ENCODE results near the gene PRKCH.
"Not testable (repeated sequence)": the region's sequence is repeated elsewhere in the genome, so short reads cannot be mapped to it uniquely, and the experiment has no call there.

The PRKCH gene

DNA sequence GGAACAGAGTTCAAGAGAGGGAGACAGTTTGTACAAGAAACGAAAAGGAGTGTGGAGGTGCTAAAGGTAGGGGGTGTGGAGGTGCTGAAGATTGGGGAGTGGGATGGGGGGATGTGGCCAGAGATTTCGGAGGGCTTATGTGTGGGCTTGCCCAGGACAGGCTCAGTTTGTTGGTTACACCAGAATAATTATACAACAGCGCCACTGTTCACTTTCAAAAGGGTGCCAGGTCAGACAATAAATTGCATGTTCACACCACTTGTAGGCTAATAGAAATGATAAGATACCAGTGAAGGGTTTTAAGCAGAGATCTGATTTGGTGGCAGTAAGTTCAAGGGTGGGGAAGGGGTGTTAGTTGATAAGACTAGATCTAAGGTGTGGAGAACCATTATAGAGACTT, 75.3 kb downstream of the PRKCH start:
- no peak for DNase-seq

DNA sequence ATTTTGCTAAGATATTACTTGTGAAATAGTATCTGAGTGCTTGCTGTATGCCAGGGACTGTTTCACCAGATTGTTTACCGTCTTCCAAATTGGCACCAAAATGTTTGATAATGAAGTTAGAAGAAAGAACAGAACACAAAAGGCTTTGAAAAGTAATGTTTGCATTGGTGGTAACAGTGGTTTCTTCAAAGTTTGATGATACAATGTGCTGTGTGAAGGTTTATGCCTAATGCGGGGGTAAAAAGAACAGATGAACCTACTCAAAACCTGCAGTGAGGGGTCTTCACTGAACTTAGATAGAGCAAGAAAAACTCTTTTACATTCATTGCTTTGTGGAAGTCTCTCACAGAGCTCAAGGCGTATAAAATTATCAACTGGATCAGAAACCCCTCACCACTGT, 76.2 kb downstream of the PRKCH start:
- no peak for DNase-seq

- DNase-seq: no peak
Measured at GRCh38 chr14:61398221-61398620, 76.8 kb downstream of the PRKCH start.

GRCh38 chr14:61399365-61399764, 78.0 kb downstream of the PRKCH start:
- DNase-seq: no peak

- no peak for DNase-seq
Measured at GRCh38 chr14:61401461-61401860, 80.1 kb downstream of the PRKCH start.

GRCh38 chr14:61403411-61403810, 82.0 kb downstream of the PRKCH start:
- DNase-seq: no peak

DNA sequence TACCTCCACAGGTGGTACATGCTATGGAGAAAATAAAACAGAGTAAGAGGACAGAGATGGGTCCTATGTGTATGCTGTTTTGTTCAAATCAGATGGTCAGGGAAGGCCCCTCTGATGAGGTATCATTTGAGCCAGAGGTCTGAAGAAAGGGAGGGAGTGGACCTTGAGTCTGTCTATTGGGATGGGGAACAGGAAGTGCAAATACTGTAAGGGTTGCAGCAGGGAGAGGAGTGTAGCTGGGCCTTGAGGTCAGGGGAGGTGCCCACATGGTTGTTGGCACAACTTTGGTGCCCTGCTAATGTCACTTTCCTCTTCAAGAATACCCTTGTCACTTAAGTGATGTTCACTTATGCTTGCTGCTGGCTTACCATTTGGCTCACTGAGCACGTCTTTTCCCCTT, 83.3 kb downstream of the PRKCH start:
- no peak for DNase-seq

GRCh38 chr14:61406198-61406597, 84.8 kb downstream of the PRKCH start:
- DNase-seq: no peak

DNA sequence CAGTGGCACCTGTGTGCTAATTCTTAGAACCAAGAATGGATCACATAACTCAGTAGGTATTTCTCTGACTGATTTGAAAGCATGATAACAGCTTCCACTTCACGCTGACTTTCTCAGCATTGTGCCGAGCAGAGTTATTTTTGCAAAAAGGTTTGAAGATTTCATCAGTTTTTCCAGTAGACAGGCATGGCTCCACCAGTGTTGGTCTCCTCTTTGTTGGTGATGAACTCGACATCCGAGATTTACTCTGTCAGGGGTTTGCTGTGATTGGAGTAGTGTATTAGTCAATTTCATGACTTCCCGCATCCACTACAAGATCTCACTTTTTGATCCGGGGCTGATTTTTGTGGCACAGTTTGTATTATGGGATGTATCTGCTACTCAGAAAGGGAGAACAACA, 85.3 kb downstream of the PRKCH start:
- DNase-seq: no peak

GRCh38 chr14:61408498-61408897, 87.1 kb downstream of the PRKCH start:
- no peak for DNase-seq

- DNase-seq: peak; percentile 56
Measured at GRCh38 chr14:61409782-61410181, 88.4 kb downstream of the PRKCH start.

- DNase-seq: not testable (repeated sequence)
Measured at GRCh38 chr14:61415934-61416333, 94.6 kb downstream of the PRKCH start.

GRCh38 chr14:61416591-61416990, 95.2 kb downstream of the PRKCH start:
- DNase-seq: no peak

DNA sequence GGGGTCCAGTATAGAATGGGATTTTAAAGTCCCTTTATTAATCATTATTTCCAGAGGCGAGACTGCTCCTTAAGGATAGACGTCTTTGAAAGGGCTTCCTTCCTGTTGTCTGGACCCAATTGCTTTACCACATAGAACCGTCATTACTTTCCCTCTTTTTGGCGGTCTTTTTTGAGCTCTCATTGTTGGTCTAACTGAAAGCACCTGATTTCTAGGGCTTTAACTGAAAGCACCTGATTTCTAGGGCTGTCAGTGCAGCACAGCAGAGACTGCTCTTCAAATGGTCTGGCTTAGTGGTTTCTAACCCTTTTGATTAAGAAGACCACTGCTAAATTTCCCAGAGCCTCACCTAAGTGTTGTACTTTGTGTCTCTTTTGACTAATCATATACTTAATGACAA, 95.8 kb downstream of the PRKCH start:
- DNase-seq: no peak

DNA sequence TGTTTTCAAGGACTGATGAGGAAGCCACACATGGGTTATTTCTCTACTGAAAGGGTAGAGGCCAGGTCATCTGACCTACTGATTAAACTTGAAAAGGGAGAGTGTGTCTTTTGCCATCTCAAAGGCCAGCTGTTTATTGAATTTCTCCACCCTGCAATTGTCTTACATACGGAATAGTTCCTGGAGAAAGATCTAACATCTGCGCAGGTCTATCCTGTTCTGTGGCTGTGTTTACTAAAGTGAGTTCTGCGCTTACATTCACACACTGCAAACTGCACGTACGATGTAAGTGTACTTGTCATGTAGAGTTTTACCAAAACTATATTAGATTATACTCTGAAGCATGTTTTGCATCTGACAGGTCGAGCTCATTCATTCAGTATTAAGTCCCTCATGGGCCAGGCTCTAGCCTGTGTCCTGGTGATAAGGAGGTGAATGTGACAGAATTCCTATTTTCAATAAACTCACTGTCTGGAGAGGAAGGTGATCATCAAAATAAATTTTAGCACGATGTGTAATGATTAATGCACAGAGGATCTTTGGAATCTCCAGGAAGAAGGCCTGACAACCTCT, 96.6 kb downstream of the PRKCH start:
- DNase-seq: no peak

DNA sequence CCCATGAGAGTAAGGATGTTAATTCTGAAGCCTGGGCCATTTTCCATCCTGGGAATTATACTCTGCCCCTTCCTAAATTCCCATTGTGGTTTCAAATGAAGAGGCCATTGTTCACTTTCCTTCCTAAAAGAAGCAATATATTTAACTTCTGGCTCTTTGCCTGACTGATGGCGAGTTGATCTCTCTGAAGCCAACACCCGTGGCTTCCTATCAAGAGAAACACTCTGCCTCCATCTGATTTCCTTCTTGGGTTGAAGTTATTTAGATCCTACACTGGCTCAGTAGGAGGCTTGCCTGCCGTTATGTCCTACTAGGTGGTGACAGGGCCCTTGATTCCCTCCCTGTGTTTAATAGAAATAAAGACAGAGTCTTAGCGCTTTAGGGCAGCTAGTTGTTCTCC, 97.4 kb downstream of the PRKCH start:
- no peak for DNase-seq

DNA sequence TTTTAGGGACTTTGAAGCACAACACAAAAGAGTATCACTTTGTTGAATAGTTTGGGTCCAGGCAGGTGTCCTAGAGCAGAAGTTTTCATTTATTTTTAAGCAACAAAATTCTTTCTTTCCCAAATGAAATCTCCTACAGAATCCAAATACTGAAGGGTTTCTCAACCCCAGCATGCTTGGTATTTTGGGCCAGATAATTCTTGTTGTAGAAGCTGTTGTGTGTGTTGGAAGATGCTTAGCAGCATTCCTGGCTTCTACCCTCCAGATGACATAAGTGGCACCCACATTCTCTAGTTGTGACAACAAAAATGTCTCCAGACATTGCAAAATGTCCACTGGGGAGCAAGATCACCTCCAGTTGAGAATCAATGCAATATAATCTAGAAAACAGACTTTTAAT, 97.8 kb downstream of the PRKCH start:
- no peak for DNase-seq

DNA sequence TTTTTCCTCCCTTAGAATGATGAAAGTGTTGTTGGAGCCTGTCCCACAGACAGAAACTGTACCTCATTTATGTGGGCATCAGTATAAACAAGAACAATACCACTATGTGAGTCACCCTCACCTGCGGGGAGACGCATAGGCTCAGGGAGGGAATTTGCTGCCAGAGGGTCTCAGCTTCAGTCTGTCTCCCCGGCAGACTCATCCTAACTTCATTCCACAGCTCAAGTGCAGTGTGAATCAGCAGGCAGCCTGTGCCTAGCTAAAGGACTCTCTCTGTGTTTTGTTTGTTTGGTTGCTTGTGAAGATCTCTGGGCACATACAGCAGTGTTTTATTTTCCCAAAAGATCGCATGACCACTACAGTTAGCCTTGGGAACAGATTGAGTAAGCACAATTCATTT, 98.9 kb downstream of the PRKCH start:
- DNase-seq: peak; percentile 62

DNA sequence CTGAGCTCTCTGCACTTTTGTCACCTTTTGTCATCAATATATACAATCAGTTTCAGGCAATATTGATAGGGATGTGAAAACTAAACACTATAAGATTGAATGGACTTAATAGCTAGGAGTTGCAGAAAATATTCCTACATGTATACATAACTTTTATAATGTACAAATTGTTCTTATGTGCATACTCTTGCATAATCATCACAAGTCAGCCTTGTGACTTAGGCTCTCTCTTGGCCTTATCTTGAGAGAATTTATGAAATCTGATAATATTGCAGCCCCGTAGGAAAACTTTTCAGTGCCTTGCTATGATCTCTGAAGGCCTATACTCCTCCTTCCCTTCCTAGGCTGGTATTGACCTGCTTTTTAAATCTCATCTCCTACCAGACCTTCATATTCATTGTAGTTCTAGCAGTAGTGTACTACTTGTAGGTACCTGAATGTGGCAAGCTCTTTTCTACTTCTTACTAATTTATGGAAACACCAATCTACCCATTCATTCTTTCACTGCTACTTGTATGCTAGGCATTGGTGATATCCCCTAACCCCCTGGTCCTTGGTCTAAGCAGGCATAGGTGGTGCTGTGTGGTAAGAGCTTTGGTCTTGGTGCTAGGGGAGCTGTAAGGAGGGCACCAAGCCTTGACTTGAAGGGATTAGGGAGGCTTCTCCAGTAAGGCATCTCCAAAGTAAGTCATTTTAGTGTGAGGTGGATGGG, 100.0 kb downstream of the PRKCH start:
- no peak for DNase-seq

- DNase-seq: no peak
Measured at GRCh38 chr14:61426048-61426447, 104.7 kb downstream of the PRKCH start.

- DNase-seq: no peak
Measured at GRCh38 chr14:61428261-61428660, 106.9 kb downstream of the PRKCH start.

GRCh38 chr14:61429316-61429715, 107.9 kb downstream of the PRKCH start:
- no peak for DNase-seq

DNA sequence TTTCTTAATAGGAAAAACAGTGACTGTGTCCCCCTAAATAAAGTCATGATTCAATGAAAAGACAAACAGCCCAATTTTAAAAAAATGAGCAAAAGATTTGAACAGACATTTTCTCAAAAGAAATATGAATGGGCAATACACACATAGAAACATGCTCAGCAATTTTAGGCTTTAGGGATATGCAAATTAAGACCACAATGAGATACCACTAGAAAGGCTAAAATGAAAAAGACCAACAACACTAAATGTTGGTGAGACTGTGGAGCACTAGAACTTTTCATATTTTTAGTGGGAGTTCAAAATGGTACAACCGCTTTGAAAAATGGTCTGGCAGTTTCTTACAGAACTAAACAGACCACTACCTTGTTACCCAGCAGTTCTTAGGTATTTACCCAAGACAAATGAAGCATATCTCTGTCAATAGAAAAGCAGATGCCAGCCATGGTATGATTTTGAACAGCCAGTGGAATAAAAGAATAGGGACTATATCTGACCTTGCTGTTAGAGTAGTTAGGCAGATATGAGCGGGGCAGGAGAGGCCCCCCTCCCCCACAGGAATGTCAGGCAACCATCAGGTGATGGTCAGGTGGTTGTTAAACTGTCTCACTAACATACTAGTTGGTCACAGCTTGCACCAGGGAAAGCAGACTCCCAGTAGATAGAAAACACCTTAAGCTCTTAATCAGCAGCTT, 108.8 kb downstream of the PRKCH start:
- DNase-seq: peak; percentile 94

GRCh38 chr14:61433169-61433568, 111.8 kb downstream of the PRKCH start:
- peak; percentile 9 for DNase-seq

GRCh38 chr14:61433828-61434227, 112.4 kb downstream of the PRKCH start:
- no peak for DNase-seq

Data from DMS53 (cell line).